D721Med (cell line): ENCODE measurements around the gene IL11.

Experiments
- DNase-seq: peaks from one replicate; pipeline ENCODE4 v3.0.0; 2011; ENCODE audit warnings: low spot score; ENCODE audit not compliant: insufficient read length
- FAIRE-seq: peaks from 2 replicates; lab custom pipeline; 2011; peaks lifted over from hg19 to GRCh38; lab: Jason Lieb, UNC
- CTCF ChIP-seq: IDR thresholded peaks from 2 replicates; pipeline ENCODE4 v1.5.1; 2012; ENCODE audit warnings: mild to moderate bottlenecking, control low read depth; ENCODE audit not compliant: insufficient read depth; ENCODE audit errors: missing control alignments

Gene IL11

GRCh38 chr19:55347442-55348009, 22.7 kb downstream of the IL11 start:
- no peak for DNase-seq
- FAIRE-seq: no peak
- TF ChIP-seq CTCF: no peak

DNA sequence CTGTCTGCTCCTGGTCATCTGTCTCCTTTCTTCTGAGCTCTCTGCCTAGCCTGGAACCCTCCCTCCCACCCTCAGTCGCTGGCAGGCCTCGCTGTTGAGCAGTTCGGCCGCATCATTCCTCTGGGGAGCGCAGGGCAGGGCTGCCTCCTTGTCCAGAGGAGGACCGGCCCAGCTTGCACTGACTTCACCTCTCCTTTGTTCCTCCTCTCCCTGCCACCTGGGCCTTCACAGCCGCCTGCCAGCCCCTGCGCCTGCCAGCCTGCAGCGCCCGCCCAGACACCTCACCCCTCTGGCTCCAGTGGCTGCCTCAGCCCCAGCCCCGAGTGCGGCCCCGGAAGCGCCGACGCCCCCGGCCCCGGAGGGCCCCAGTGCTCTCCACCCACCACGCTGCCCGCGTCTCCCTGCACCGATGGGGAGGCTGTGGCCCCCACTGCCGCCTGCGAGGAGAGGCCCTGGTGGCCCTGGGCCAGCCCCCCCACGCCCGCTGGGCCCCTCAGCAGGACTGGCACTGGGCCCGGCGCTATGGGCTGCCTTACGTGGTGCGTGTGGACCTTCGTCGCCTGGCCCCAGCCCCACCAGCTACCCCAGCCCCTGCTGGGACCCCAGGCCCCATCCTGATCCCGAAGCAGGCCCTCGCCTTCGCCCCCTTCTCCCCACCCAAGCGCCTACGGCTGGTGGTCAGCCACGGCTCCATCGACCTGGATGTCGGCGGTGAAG, 23.4 kb downstream of the IL11 start:
- DNase-seq (no peak), FAIRE-seq (no peak)
- TF ChIP-seq CTCF: no peak

GRCh38 chr19:55345818-55346724, 24.2 kb downstream of the IL11 start:
- no peak for DNase-seq
- no peak for FAIRE-seq
- TF ChIP-seq CTCF: no peak

GRCh38 chr19:55345101-55345817, 25.0 kb downstream of the IL11 start:
- TF ChIP-seq CTCF: no peak
- no peak for FAIRE-seq

GRCh38 chr19:55344444-55344843, 25.8 kb downstream of the IL11 start:
- no peak for TF ChIP-seq CTCF
- FAIRE-seq (no peak), DNase-seq (no peak)

More at GRCh38 chr19:55345101-55345817, 25.0 kb downstream of the IL11 start:
- DNase-seq: no peak

DNA sequence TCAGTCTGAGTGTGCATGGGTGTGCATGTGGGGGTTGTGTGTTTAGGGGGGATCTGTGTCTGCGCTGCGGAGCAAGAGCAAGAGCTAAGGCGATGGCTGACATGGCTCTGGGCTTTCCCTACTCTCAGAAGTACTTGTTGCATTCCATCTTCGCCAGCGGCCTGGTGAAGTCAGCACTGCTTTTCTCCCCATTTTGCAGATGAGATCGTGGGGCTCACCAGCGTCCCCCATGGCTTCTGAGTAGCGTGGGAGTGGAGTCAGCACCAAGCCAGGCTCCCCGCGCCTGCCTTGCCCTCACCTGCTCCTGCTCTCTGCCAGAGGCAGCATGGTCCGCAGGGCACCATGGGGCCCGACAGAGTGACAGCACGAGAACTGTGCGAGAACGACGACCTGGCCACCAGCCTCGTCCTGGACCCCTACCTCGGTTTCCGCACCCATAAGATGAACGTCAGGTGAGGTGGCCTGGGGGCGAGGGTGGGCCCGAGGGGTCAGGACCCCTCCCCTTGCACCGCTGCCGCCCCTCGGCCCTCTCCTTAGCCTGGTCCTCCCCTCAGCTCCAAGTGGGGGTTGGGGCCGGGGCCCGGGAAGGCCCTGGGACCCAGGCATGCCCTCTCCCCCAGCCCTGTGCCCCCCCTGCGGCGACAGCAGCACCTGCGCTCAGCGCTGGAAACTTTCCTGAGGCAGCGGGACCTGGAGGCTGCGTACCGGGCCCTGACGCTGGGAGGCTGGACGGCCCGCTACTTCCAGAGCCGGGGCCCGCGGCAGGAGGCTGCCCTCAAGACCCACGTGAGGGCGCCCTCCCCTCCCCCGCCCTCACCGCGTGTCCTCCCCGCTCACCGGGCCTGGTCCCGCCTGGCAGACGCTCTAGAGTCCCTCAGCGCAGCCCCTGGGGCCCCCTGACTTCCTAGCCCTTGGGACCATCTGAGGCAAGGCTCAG, 28.4 kb downstream of the IL11 start:
- DNase-seq: no peak
- FAIRE-seq: no peak

More for the DNA sequence above, 28.4 kb downstream of the IL11 start:
- TF ChIP-seq CTCF: no peak
